Calu3 (cell line): ENCODE results near the gene RXRA. TPM values are rescaled to one million over a fixed set of nuclear protein-coding genes. Genes with fewer than 3 reads are reported as not detected.

ENCODE experiments used
- BruUV-seq: library from RNA; stranded (reverse); fragments of 400-500 nt; replicated peaks from 2 replicates; lab custom pipeline; 2021; lab: Mats Ljungman, UMichigan
- CTCF ChIA-PET: fragments of 300-600 bp; sonication (Branson Sonifier 250); formaldehyde crosslinking; loops from one replicate; lab custom pipeline; 2022; ENCODE audit warnings: antibody characterized with exemption; lab: Charles Lee
- DNase-seq: peaks from one replicate; pipeline ENCODE4 v3.0.0; 2022
- H3K27ac Mint-ChIP-seq: one replicate; pipeline ENCODE4 v1.8.0; 2022; ENCODE audit warnings: mixed read lengths; ENCODE audit not compliant: unreplicated experiment
- H3K27me3 Mint-ChIP-seq: one replicate; pipeline ENCODE4 v1.8.0; 2022; ENCODE audit warnings: mixed read lengths; ENCODE audit not compliant: unreplicated experiment
- H3K36me3 Mint-ChIP-seq: one replicate; pipeline ENCODE4 v1.8.0; 2022; ENCODE audit warnings: mild to moderate bottlenecking, moderate library complexity, mixed read lengths; ENCODE audit not compliant: insufficient read depth, unreplicated experiment
- H3K4me1 Mint-ChIP-seq: one replicate; pipeline ENCODE4 v1.8.0; 2022; ENCODE audit warnings: mild to moderate bottlenecking, low read depth, mixed read lengths; ENCODE audit not compliant: unreplicated experiment
- H3K4me3 Mint-ChIP-seq: one replicate; pipeline ENCODE4 v1.8.0; 2022; ENCODE audit warnings: mild to moderate bottlenecking, low read depth, moderate library complexity, mixed read lengths; ENCODE audit not compliant: unreplicated experiment
- H3K9me3 Mint-ChIP-seq: one replicate; pipeline ENCODE4 v1.8.0; 2022; ENCODE audit warnings: low read depth, mixed read lengths; ENCODE audit not compliant: unreplicated experiment
- intact Hi-C: fragments of 100-400 bp; cut with micrococcal nuclease; formaldehyde crosslinking; loops from one replicate; pipeline ENCODE4 v1.10.0; 2022; ENCODE audit not compliant: unreplicated experiment
- total RNA-seq: library from RNA; stranded (reverse); gene quantifications from 2 replicates; pipeline ENCODE4 v1.2.3, GENCODE V29; 2022
- TF ChIP-seq, protein P1 (sequence below): fragments of 200-600 bp; IDR thresholded peaks from one replicate; pipeline ENCODE4 v1.8.0; 2022; ENCODE audit warnings: antibody characterized with exemption; ENCODE audit not compliant: unreplicated experiment

Gene RXRA
- total RNA-seq, 1 experiment from 2014 or later, result 15.0 TPM

DNA sequence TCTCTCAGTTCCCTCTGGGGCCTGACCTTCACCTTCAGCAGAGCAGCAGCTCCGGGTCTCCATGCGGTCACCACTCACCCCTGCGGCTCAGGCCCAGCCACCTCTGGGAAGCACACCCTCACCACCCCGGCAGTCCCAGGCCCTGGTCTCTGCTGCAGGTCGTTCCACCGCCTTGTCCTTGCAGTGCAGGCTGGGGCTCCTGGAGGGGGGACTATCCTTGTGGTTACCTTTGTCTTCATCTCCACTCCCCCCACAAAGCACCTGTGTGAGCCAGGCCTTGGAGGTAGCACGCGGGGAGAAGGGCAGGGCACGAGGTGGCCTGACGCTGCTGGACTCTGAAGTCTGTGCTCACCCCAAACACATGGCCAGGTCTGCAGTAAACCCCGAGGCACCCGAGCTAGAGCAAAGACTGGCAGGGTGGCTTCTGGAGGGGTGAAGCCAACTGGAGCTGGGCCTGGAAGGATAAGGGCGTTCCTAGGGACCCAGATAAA, 33.2 kb upstream of the RXRA start:
- no peak for DNase-seq
- no peaks in the 10 kb centered on the region for H3K4me1 Mint-ChIP-seq
- no TSS peak for BruUV-seq
- CTCF ChIA-PET, result no interaction called here
- no peak overlapping the region for H3K4me3 Mint-ChIP-seq
- no peaks in the 10 kb centered on the region for H3K9me3 Mint-ChIP-seq
- intact Hi-C loops, result no loop called here
- peaks cover 60% of the 10 kb centered on the region for H3K27me3 Mint-ChIP-seq
- TF ChIP-seq, protein P1, sequence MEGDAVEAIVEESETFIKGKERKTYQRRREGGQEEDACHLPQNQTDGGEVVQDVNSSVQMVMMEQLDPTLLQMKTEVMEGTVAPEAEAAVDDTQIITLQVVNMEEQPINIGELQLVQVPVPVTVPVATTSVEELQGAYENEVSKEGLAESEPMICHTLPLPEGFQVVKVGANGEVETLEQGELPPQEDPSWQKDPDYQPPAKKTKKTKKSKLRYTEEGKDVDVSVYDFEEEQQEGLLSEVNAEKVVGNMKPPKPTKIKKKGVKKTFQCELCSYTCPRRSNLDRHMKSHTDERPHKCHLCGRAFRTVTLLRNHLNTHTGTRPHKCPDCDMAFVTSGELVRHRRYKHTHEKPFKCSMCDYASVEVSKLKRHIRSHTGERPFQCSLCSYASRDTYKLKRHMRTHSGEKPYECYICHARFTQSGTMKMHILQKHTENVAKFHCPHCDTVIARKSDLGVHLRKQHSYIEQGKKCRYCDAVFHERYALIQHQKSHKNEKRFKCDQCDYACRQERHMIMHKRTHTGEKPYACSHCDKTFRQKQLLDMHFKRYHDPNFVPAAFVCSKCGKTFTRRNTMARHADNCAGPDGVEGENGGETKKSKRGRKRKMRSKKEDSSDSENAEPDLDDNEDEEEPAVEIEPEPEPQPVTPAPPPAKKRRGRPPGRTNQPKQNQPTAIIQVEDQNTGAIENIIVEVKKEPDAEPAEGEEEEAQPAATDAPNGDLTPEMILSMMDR, result no peak
- H3K36me3 Mint-ChIP-seq, result no peaks in the 10 kb centered on the region
- no peak overlapping the region for H3K27ac Mint-ChIP-seq

DNA sequence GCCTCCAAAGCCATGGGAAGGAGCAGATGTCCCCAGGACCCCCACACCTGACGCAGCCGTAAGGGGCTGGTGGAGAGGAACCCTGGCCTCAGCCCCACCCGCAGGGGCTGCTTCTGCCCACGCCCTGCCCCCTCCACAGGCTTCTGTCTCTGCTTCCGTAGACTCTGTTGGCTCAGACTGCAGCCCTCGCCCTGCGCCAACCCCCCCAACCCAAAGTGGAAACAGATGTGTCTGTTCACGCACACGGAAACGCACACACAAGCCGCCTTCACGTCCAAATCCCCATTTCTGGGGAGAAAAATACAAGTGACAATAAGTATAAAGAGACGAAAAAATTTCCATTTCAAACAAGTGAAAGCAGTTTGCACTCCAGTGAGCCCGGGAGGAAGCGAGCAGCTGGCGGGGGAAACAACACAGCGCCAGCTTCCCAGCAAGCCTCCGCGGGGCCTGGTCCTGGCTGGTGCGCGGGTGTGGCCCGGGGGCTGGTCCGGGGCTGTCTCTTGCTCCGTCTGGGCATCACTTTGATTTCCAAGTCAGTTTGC, 32.6 kb upstream of the RXRA start:
- intact Hi-C loops, result no loop called here
- CTCF ChIA-PET, result interaction anchor here (0.8 to 1.0 kb wide), 3 partner anchors 34 to 384 kb away, joined by 3 to 6 read pairs (median 3); no protein-coding TSS in a partner anchor
- Mint-ChIP-seq H3K27me3 (peaks cover 66% of the 10 kb centered on the region), H3K4me3 (no peak overlapping the region), H3K27ac (no peak overlapping the region), H3K36me3 (no peaks in the 10 kb centered on the region), H3K9me3 (no peaks in the 10 kb centered on the region), H3K4me1 (no peaks in the 10 kb centered on the region)
- no TSS peak for BruUV-seq
- TF ChIP-seq, protein P1, result no peak
- DNase-seq, result no peak

DNA sequence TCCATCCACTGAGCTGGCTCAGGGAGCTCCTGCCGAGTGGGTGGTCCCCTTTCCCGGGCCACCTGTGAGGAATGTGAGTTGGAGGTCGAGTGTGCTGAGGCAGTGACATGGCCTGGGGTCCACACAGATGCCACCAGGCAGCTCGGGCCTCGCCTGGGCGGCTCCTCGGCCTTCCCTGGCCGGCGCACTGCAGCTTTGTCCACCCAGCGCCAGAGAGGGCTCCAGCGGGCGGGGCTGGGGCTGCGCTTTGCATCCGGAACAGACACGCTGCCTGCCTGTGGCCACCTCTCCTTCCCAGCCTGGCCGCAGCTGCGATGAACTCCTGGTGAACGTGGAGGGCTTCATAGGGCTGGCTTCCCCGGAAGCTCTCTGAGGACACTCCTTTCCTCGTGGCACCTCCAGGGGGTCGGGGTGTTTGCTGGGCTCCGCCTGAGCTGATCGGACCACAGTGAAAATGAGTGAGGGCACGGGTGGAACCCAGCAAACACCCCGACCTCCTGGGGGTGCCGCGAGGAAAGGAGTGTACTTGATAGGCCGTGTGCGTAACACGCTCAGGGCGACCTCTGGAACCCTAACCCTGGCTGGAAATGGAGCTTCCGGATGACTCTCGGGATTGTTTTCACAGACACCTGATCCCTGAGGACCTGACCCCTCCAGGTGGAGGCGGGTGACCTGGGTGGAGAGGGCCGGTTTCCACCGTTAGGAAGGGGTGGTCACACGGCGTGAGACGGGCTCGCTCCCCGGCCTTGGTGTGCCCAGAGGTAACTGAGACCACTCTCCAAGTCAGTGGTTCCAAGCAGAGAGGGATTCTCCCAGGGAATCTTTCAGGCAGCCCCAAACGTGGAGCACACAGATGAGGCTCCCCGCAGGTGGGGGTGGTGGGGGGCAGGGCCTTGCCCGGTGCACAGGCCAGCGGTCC, 31.8 kb upstream of the RXRA start:
- no peaks in the 10 kb centered on the region for H3K36me3 Mint-ChIP-seq
- H3K27ac Mint-ChIP-seq, result no peak overlapping the region
- BruUV-seq, result no TSS peak
- intact Hi-C loops, result no loop called here
- TF ChIP-seq, protein P1, result no peak
- H3K4me1 Mint-ChIP-seq, result no peaks in the 10 kb centered on the region
- CTCF ChIA-PET, result interaction anchor here (0.8 to 1.0 kb wide), 3 partner anchors 33 to 383 kb away, joined by 3 to 6 read pairs (median 3); no protein-coding TSS in a partner anchor
- no peak overlapping the region for H3K4me3 Mint-ChIP-seq
- no peaks in the 10 kb centered on the region for H3K9me3 Mint-ChIP-seq
- H3K27me3 Mint-ChIP-seq, result peaks cover 69% of the 10 kb centered on the region
- DNase-seq, result no peak

DNA sequence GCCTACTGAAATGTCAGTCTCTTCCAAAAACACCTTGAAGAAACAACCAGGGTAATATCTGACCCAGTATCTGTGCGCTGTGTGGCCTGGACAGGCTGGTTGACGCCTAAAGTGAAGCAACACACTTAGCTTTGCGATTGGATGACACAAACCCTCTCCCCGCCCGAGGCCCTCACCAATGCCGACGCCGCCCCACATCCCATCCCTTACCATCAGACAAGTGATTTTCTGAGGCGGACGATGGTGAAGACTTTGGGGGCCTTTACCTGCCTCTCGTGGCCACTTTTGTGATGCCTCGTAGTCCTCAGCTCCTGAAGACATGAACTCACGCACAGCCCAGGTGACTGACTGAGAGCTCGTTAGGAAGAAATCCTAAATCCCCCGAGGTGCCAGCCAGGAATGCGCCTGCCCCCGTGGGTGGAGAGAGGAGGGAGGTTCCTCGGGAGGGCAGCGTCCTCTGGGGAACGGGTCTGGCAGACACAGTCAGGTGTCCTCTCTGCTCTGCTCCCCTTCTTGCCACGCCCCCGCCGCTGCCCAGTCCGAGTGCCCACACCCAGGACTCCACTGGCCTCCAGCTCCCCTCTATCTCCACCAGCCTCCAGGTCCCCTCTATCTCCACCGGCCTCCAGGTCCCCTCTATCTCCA, 31.0 kb upstream of the RXRA start:
- H3K27ac Mint-ChIP-seq, result no peak overlapping the region
- no peaks in the 10 kb centered on the region for H3K36me3 Mint-ChIP-seq
- DNase-seq, result no peak
- H3K4me1 Mint-ChIP-seq, result no peaks in the 10 kb centered on the region
- TF ChIP-seq, protein P1, result no peak
- CTCF ChIA-PET, result no interaction called here
- peaks cover 69% of the 10 kb centered on the region for H3K27me3 Mint-ChIP-seq
- intact Hi-C loops, result no loop called here
- no peaks in the 10 kb centered on the region for H3K9me3 Mint-ChIP-seq
- BruUV-seq, result no TSS peak
- no peak overlapping the region for H3K4me3 Mint-ChIP-seq
